ENCODE results near the gene RAC2. TPM values are rescaled to one million over a fixed set of nuclear protein-coding genes. Genes with fewer than 3 reads are reported as not detected.

RAC2 gene
- total and polyA plus RNA-seq, 2 experiments from 2014 or later, result 9.9 to 10.5 TPM

- Histone ChIP-seq H3K9me3 (ENCODE audit: low read depth) (no peaks in the 10 kb centered on the region), H3K36me3 (replicated peaks; ENCODE audit: insufficient read depth, low read depth) (no peaks in the 10 kb centered on the region), H3K27me3 (no peaks in the 10 kb centered on the region), H3K4me1 (ENCODE audit: insufficient read depth) (peaks cover 37% of the 10 kb centered on the region), H4K20me1 (ENCODE audit: insufficient read depth, poor library complexity, severe bottlenecking) (no peaks in the 10 kb centered on the region), H3K9me2 (replicated peaks; ENCODE audit: insufficient read depth) (no peaks in the 10 kb centered on the region), H2AFZ (no peak overlapping the region), H3K4me2 (no peak overlapping the region), H3K4me3 (no peak overlapping the region), H3K27ac (no peak overlapping the region), H3K79me2 (no peaks in the 10 kb centered on the region)
- no peak for DNase-seq (ENCODE audit: low spot score)
- no peak for TF ChIP-seq EZH2phosphoT487 (IDR thresholded peaks at IDR 0.05; ENCODE audit: low read depth, severe bottlenecking, unreplicated experiment)
- WGBS (ENCODE audit: low lambda C conversion rate, missing lambda C conversion rate), result 83% methylated on average over 9 of the region's 9 CpGs
Observed at GRCh38 chr22:37209140-37209845, 34.8 kb downstream of the RAC2 start.

- H4K20me1 ChIP-seq (ENCODE audit: insufficient read depth, poor library complexity, severe bottlenecking), result no peaks in the 10 kb centered on the region
- no peaks in the 10 kb centered on the region for H3K79me2 ChIP-seq
- no peak overlapping the region for H2AFZ ChIP-seq
- H3K4me1 ChIP-seq (ENCODE audit: insufficient read depth), result peaks cover 33% of the 10 kb centered on the region
- no peak for DNase-seq (ENCODE audit: low spot score)
- no peaks in the 10 kb centered on the region for H3K36me3 ChIP-seq (replicated peaks; ENCODE audit: insufficient read depth, low read depth)
- no peak overlapping the region for H3K4me3 ChIP-seq
- H3K4me2 ChIP-seq, result no peak overlapping the region
- H3K27me3 ChIP-seq, result no peaks in the 10 kb centered on the region
- no peaks in the 10 kb centered on the region for H3K9me3 ChIP-seq (ENCODE audit: low read depth)
- H3K27ac ChIP-seq, result no peak overlapping the region
- no peak for TF ChIP-seq CTCF (IDR thresholded peaks at IDR 0.05; ENCODE audit: poor library complexity)
- TF ChIP-seq EZH2phosphoT487 (IDR thresholded peaks at IDR 0.05; ENCODE audit: low read depth, severe bottlenecking, unreplicated experiment), result no peak
- TF ChIP-seq EZH2 (IDR thresholded peaks at IDR 0.05; ENCODE audit: borderline replicate concordance), result no peak
- WGBS (ENCODE audit: low lambda C conversion rate, missing lambda C conversion rate), result 87% methylated on average over 7 of the region's 7 CpGs
- no peaks in the 10 kb centered on the region for H3K9me2 ChIP-seq (replicated peaks; ENCODE audit: insufficient read depth)
Observed at GRCh38 chr22:37208401-37209139, 35.5 kb downstream of the RAC2 start.

DNA sequence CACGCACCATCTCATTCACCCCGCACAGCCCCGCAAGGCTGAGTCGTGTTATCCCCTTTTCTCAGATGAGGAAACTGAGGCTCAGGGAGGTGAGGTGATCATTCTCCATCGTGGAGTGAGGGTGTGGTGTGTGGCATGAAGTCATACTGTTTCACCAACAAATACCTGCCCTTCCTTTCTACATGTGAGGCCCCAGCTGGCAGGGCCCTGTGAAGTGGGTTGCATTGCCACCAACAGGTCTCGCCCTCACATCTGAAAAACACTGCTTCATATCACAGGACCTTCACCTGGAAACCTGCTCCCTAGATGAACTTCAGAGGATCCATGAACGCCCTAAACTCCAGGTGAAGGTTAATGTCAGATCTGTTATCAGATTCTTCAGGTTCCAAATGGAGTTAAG, 36.1 kb downstream of the RAC2 start:
- Histone ChIP-seq H3K4me3 (no peak overlapping the region), H3K9me3 (ENCODE audit: low read depth) (no peaks in the 10 kb centered on the region), H3K79me2 (no peaks in the 10 kb centered on the region), H3K9me2 (replicated peaks; ENCODE audit: insufficient read depth) (no peaks in the 10 kb centered on the region), H4K20me1 (ENCODE audit: insufficient read depth, poor library complexity, severe bottlenecking) (no peaks in the 10 kb centered on the region), H3K36me3 (replicated peaks; ENCODE audit: insufficient read depth, low read depth) (no peaks in the 10 kb centered on the region), H3K4me2 (no peak overlapping the region), H2AFZ (no peak overlapping the region), H3K27me3 (no peaks in the 10 kb centered on the region), H3K27ac (no peak overlapping the region), H3K4me1 (ENCODE audit: insufficient read depth) (peaks cover 32% of the 10 kb centered on the region)
- TF ChIP-seq CTCF (IDR thresholded peaks at IDR 0.05; ENCODE audit: poor library complexity) (no peak), EZH2 (IDR thresholded peaks at IDR 0.05; ENCODE audit: borderline replicate concordance) (no peak), EZH2phosphoT487 (IDR thresholded peaks at IDR 0.05; ENCODE audit: low read depth, severe bottlenecking, unreplicated experiment) (no peak)
- no peak for DNase-seq (ENCODE audit: low spot score)
- 85% methylated on average over 7 of the region's 7 CpGs for WGBS (ENCODE audit: low lambda C conversion rate, missing lambda C conversion rate)
